Brain pericyte (primary cell): ENCODE measurements around the gene CDADC1.
"Not testable (repeated sequence)": the region's sequence is repeated elsewhere in the genome, so short reads cannot be mapped to it uniquely, and the experiment has no call there.

Experiments
- DNase-seq: peaks from one replicate; pipeline ENCODE4 v3.0.0-alpha.2; 2012; ENCODE audit warnings: low read depth, low spot score

CDADC1 gene

DNA sequence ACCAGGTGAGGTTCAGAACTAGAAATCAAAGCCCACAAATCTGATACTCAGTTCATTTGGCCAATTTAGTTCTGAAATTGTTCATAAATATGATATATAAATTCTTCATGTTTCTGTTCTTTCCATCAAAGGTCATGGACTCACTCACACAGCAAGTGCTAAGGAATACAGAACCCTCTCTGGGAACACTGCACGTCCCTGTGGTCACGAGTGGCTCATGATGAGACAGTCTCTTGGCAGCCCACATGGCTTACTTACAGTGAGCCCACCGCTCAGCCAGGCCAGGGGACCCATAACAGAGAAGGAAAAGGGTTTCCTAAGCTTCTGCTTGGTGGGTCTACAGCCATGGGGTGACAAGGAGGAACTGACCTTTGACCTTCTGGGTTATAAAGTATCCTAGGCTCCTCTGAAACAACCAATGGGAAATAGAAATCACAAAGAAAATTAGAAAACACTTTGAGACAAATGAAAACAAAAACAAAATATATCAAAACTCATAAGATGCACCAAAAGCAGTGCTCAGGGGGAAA lies 67.4 kb downstream of the CDADC1 start:
- no peak for DNase-seq

DNA sequence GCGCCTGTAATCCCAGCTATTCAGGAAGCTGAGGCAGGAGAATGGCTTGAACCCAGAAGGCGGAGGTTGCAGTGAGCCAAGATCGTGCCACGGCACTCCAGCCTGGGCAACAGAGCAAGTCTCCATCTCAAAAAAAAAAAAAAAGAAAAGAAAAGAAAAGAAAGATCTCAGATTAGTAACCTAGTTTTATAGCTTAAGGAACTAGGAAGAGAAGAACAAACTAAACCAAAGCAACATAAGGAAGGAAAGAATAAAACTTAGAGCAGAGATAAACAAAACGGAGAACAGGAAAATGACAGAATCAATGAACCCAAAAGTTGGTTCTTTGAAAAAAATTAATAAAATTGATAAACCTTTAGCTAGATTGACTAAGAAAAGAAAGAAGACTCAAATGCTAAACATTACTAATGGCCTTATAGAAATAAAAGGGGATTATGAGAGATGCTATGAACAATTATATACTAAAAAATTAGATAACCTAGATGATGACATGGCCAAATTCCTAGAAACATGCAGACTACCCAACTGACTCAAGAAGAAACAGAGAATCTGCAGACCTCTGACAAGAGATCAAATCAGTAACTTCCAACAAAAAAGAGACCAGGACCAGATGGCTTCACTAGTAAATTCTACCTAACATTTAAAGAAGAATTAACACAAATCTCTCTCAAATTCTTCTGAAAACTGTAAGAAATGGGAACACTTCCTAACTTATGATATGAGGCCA lies 68.2 kb downstream of the CDADC1 start:
- no peak for DNase-seq

DNA sequence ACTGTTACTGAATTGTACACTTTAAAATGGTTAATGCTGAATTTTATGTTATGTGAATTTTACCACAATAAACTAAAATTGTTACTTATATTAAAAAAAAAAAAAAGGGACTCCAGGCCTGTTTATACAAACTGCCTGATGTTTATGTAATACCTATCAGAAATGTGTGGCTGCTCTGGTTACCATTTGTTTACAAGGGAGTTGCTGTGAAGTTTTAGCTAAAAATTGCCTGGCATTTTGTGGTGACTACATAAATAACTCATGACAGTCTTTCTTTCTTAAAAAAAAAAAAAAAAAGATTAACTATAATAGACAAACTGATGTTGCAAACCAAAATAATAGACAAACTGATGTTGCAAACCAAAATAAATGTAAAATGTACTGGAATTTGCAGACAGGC lies 71.8 kb downstream of the CDADC1 start:
- DNase-seq = no peak

DNA sequence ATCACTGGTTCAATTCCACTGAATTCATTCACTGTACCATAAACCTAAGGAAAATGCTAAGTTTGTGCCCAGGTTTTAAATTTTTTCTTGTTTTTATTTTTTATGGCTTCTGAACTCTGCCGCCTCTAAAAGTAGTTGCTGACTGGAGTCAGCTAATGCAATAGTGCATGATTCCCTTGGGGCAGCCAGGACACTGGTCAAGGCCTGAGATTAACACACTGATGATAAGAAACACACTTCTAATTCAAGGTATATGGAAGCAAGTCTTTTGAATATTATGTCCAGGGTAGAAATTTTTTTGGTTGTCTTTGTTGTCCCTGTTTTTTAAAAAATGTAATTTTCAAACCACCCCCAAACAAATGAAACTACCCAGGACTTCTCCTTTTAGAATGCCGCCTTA lies 72.2 kb downstream of the CDADC1 start:
- DNase-seq = no peak

DNA sequence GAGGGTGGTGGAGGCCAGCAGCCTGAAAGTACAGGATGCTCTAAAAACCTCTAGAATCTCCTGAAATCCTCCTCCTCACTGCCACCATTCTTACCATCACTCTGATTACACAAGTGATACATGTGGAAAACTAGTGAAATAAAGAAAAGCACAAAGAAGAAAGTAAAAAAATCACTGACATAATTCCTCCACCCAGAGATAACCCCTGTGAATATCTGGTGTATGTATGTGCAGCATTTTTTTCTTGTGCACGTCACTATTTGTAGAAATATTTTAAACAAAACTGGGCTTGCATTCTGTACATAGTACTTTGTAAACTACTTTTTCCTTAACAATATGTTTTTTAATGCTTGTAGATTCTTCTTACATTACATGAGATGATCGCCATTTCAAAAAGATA lies 73.2 kb downstream of the CDADC1 start:
- DNase-seq = no peak

DNA sequence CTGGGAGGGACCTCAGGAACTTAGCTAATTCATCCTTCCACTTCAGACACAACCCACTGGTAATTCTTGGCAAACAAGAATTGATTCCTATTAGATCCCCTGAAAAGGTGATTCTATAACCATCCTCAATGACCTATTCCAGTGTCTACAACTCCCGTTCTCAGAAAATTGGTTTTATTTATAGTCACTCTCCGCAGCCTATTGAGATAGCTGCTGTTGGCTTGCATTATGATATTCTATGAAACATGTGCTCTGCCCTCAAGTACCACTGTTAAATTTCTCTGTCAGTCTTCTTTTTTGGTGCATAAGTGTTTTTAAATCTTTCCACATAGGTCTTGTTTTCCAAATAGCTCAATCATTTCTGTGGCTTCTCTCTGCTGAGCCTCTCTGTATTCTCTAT lies 75.0 kb downstream of the CDADC1 start:
- DNase-seq = no peak

DNA sequence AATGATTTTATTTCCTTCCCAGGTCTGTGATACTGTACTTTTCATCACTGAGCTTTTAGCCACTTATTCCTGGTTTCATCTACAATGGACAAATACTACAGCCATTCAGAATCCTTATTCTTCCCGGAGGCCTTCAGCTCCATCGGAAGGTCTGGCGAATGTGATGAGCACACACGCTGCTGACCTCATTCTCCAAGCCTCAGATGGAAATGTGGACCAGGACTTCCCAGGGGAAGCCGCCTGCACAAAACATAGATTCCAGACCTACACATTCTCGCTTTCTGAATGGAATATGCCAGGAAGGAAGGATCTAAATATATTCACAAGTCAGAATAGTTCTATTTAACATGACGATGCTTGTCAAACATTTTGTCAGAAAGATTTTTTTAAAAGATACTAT lies 75.6 kb downstream of the CDADC1 start:
- DNase-seq = no peak

DNA sequence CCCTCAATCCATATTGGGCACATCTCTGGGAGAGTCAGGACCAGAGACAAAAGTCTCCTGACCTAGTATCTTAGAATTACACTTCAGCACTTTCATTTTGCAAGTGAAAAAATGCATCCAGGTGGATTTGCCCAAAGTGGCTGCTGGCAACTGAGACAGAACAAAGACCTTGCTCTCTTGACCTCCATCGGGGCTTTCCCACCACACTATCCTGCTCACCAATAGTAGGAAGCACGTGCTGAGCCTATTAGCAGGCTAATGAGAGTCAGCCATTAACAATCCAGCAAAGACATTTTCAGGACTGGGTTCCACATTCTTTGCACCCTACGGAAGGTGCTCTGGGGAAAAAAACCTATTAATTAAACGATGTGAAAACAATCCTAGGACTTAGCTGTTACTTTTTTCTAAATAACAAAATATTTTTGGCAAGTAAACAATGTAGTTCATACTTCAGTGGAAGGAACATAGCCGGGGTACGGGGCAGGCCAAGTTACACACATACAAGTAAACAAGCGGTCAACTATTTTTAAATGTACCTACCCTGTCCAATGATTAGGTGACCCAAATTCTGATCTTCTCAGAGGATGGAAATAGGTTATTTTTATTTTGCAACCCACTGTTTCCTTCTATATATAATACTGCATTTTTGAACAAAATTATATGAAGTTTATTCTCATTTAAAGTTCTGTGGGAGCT lies 78.6 kb downstream of the CDADC1 start:
- DNase-seq = no peak

DNA sequence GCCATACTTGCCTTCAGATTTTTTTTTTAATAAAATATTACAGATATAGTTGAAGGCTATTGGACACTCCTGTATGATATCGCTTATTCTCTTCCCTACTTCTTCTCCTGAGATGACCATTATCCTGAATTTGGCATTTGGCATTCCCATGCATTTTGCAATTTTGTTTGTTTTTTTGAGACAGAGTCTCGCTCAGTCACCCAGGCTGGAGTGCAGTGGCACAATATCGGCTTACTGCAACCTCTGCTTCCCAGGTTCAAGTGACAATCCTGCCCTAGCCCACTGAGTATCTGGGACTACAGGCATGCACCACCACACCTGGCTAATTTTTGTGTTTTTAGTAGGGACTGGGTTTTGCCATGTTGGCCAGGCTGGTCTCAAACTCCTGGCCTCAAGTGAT lies 79.4 kb downstream of the CDADC1 start:
- DNase-seq = not testable (repeated sequence)

DNA sequence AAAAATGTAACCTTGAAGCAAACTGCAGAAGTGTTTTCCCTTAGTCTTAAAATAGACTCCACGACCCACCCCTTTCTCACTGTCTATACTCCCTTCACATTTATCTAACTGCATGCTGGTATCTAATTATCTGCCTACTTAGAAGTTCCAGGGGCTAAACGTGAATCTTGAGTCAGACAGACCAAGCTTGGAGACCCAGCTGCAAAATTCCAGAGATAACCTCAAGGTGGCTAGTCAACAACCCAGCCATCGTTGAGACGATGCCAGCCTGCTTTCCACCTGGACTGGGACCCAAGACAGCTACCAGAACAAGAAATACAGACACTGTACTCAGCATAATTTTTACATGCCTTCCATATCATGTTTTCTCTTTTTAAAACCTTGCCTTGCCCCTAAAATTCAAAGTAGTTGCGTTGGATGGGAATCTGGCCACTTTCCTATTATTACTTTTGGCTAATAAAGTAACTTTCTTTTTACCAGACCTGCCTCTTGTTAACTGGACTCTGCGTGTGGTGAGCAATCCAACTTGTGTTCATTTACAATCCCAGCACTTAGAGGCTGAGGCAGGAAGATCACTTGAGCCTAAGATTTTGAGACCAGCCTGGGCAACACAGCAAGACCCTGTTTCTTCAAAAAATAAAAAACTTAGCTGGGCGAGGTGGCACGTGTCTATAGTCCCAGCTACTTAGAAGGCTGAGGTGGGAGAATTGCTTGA lies 82.3 kb downstream of the CDADC1 start:
- DNase-seq = no peak

DNA sequence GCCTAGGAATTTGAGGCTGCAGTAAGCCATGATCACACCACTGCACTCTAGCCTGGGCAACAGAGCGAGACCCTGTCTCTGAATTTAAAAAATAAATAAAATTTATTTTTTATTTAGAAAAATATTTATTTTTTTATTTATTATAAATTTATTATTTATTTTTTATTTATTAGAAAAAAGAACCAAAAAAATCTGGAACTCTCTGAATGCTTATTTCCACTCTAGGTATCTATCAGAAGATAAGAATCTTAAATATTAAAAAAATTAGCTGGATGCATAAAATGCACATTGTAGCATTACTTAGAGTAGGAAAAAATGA lies 82.8 kb downstream of the CDADC1 start:
- DNase-seq = no peak

DNA sequence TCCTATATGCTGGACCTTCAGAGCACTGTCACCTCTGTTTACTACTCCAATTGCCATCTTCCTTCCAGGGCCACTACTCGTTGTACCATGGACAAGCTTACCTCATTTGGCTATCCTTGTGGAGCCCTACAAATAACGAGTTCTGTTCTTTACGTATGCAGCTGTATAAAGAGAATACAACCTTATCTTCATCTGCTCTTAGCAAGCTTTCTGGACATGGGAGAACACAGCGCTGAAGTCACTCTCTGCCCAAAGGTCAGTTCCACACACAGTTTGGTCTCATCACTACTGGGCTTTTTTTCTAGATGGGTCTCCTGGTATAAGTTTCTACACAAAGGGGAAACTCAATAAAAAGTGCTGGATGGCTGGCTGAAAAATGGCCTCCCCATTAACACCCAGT lies 88.9 kb downstream of the CDADC1 start:
- no peak for DNase-seq

DNA sequence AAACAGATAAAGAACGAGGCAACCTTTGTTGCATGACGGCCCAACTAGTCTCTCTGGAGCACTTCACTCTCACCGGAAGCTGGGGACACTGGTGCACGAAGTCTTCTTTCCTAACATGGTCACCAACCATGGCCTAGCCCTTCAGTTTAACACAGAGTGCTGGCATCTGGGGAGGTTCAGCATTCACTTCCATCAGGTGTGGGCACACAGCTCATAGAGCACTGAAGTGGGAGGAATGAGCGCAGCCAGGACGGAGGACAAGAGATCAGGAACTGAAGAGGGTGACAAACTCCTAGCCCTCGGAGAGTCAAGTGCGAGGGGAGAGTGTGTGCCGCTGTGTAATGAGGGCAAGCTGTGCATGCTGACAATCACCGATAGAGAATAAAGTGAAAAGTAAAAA lies 92.4 kb downstream of the CDADC1 start:
- DNase-seq = no peak

DNA sequence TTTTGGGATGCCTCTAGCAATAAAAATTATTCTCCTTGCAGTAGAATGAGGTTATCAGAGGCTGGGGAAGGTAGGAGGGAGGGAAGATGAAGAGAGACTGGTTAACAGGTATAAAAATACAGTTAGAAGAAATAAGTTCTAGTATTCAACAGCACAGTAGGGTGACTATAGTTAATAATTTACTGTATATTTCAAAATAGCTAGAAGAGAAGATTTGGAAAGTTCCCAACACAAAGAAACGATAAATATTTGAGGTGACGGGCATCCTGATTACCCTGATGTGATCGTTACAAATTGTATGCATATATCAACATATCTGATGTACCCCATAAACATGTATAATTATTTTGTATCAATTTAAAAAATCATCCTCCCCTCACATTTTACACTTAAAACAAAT lies 93.8 kb downstream of the CDADC1 start:
- no peak for DNase-seq

DNA sequence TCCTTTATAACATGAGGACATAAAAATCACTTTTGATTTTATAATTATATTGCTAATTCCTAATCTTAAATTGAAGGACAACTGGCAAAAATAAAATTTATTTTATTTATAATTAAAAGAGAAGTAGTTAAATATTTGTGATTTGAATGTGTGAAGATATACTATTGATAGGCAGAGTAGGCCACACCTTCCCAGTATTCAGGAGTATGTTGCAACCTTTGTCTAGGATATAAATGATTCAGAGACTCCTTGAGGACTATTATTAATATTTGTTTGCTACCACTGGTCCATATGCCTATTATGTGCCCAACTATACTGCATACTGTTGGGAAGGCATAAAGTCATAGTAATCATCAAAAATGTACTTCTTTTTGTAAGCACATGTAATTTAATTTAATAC lies 94.2 kb downstream of the CDADC1 start:
- no peak for DNase-seq

DNA sequence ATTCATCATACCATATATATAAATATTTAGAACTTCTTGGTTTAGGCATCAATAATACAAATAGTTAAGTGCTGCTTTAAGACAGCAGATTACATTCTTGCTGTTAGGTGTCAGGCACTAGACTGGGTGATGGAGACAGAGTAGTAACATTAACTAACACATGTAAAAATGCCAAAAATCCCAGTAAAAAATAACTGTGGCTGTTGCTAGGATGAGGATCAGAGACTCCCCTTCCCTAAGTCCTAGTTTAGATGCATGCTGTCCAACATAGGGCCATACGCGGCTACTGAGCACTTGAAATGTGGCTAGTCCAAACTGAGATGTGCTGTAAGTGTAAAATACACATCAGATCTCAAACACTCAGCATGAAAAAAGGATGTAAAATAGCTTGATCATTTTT lies 94.7 kb downstream of the CDADC1 start:
- no peak for DNase-seq
